Measurements from ENCODE around the gene CC2D2B. TPM values are rescaled to one million over a fixed set of nuclear protein-coding genes. Genes with fewer than 3 reads are reported as not detected.

Gene CC2D2B
- total RNA-seq, 2 donors from 2014 or later = 0.33 to 1.4 TPM

GRCh38 chr10:95941115-95941514 lies 33.3 kb downstream of the CC2D2B start:
- no peak for TF ChIP-seq CTCF (conservative IDR thresholded peaks at IDR 0.05)
- Mint-ChIP-seq H3K36me3 (ENCODE audit: low read depth) (peaks cover 2% of the 10 kb centered on the region), H3K27me3 (ENCODE audit: insufficient read depth) (peaks cover 4% of the 10 kb centered on the region), H3K9me3 (peaks cover 16% of the 10 kb centered on the region), H3K4me3 (no peak overlapping the region), H3K27ac (no peak overlapping the region), H3K4me1 (no peaks in the 10 kb centered on the region)
- 77 to 83% methylated on average over 2 to 4 of the region's 4 CpGs for WGBS, 2 experiments (ENCODE audit: insufficient coverage in 1 of 2, insufficient read length in 1 of 2)
- Histone ChIP-seq H3K27ac (ENCODE audit: low read depth, low read length) (no peak overlapping the region), H3K36me3 (ENCODE audit: control insufficient read depth, insufficient read depth, low read length) (no peaks in the 10 kb centered on the region), H3K9me3 (ENCODE audit: control insufficient read depth, low read length) (peaks cover 22% of the 10 kb centered on the region), H3K4me1 (ENCODE audit: control insufficient read depth, insufficient read depth, low read length) (no peaks in the 10 kb centered on the region), H3K4me3 (ENCODE audit: low read length) (no peak overlapping the region), H3K27me3 (ENCODE audit: control insufficient read depth, insufficient read depth, low read length, poor library complexity, severe bottlenecking) (no peaks in the 10 kb centered on the region), H3K9ac (ENCODE audit: extremely low read depth, low read length, poor library complexity, severe bottlenecking) (no peak overlapping the region)
- DNase-seq = no peak

GRCh38 chr10:95963202-95963990 lies 55.6 kb downstream of the CC2D2B start:
- Histone ChIP-seq H3K27ac (ENCODE audit: low read depth, low read length) (no peak overlapping the region), H3K36me3 (ENCODE audit: control insufficient read depth, insufficient read depth, low read length) (no peaks in the 10 kb centered on the region), H3K27me3 (ENCODE audit: control insufficient read depth, insufficient read depth, low read length, poor library complexity, severe bottlenecking) (no peaks in the 10 kb centered on the region), H3K9me3 (ENCODE audit: control insufficient read depth, low read length) (peaks cover 14% of the 10 kb centered on the region), H3K4me3 (ENCODE audit: low read length) (no peak overlapping the region), H3K9ac (ENCODE audit: extremely low read depth, low read length, poor library complexity, severe bottlenecking) (no peak overlapping the region), H3K4me1 (ENCODE audit: control insufficient read depth, insufficient read depth, low read length) (no peaks in the 10 kb centered on the region)
- H3K4me3 Mint-ChIP-seq = no peak overlapping the region
- WGBS, 2 experiments (ENCODE audit: insufficient coverage in 1 of 2, insufficient read length in 1 of 2) = 88 to 90% methylated on average over 5 to 7 of the region's 7 CpGs
- H3K27me3 Mint-ChIP-seq (ENCODE audit: insufficient read depth) = no peaks in the 10 kb centered on the region
- no peak for TF ChIP-seq CTCF (conservative IDR thresholded peaks at IDR 0.05)
- peaks cover 13% of the 10 kb centered on the region for H3K9me3 Mint-ChIP-seq
- no peaks in the 10 kb centered on the region for H3K36me3 Mint-ChIP-seq (ENCODE audit: low read depth)
- no peak overlapping the region for H3K27ac Mint-ChIP-seq
- DNase-seq = no peak
- no peaks in the 10 kb centered on the region for H3K4me1 Mint-ChIP-seq

- no peaks in the 10 kb centered on the region for H3K36me3 Mint-ChIP-seq (ENCODE audit: low read depth)
- H3K4me3 Mint-ChIP-seq = no peak overlapping the region
- no peak for TF ChIP-seq CTCF (conservative IDR thresholded peaks at IDR 0.05)
- Histone ChIP-seq H3K9me3 (ENCODE audit: control insufficient read depth, low read length) (peaks cover 13% of the 10 kb centered on the region), H3K4me3 (ENCODE audit: low read length) (no peak overlapping the region), H3K27ac (ENCODE audit: low read depth, low read length) (no peak overlapping the region), H3K4me1 (ENCODE audit: control insufficient read depth, insufficient read depth, low read length) (no peaks in the 10 kb centered on the region), H3K27me3 (ENCODE audit: control insufficient read depth, insufficient read depth, low read length, poor library complexity, severe bottlenecking) (no peaks in the 10 kb centered on the region), H3K9ac (ENCODE audit: extremely low read depth, low read length, poor library complexity, severe bottlenecking) (no peak overlapping the region), H3K36me3 (ENCODE audit: control insufficient read depth, insufficient read depth, low read length) (no peaks in the 10 kb centered on the region)
- no peak for DNase-seq
- H3K27me3 Mint-ChIP-seq (ENCODE audit: insufficient read depth) = no peaks in the 10 kb centered on the region
- no peaks in the 10 kb centered on the region for H3K4me1 Mint-ChIP-seq
- peaks cover 7% of the 10 kb centered on the region for H3K9me3 Mint-ChIP-seq
- H3K27ac Mint-ChIP-seq = no peak overlapping the region
- no CpG with 5 or more reads among the region's 1 CpG for WGBS, 2 experiments (ENCODE audit: insufficient coverage in 1 of 2, insufficient read length in 1 of 2)
Measured at GRCh38 chr10:95963991-95964389, 56.2 kb downstream of the CC2D2B start.

All from endodermal cell (in vitro differentiated cells).